A172 (cell line): Measurements from ENCODE around the gene NPAS3. TPM values are rescaled to one million over a fixed set of nuclear protein-coding genes. Genes with fewer than 3 reads are reported as not detected.

Experiments
- DNase-seq: peaks from one replicate; pipeline ENCODE4 v3.0.0-alpha.2; 2015; ENCODE audit warnings: low spot score
- total RNA-seq: library from RNA; depleted of rRNA; stranded (reverse); fragments of >200 nt; shearing (Covaris generic); gene quantifications from 2 replicates; pipeline ENCODE4 v1.2.3, GENCODE V29; 2014

NPAS3 gene
- total RNA-seq, 1 experiment from 2014 or later, result 0.41 TPM

GRCh38 chr14:33836203-33836899 is 897.7 kb downstream of the NPAS3 start:
- DNase-seq, result no peak

GRCh38 chr14:33836900-33837577 is 898.4 kb downstream of the NPAS3 start:
- no peak for DNase-seq

GRCh38 chr14:33837943-33838683 is 899.4 kb downstream of the NPAS3 start:
- no peak for DNase-seq

GRCh38 chr14:33839193-33840076 is 900.8 kb downstream of the NPAS3 start:
- peak; percentile 13 for DNase-seq

GRCh38 chr14:33840797-33841196 is 902.1 kb downstream of the NPAS3 start:
- no peak for DNase-seq

GRCh38 chr14:33842299-33842698 is 903.6 kb downstream of the NPAS3 start:
- no peak for DNase-seq

- DNase-seq, result no peak
Measured at GRCh38 chr14:33844118-33844517, 905.4 kb downstream of the NPAS3 start.

- no peak for DNase-seq
Measured at GRCh38 chr14:33846100-33846824, 907.6 kb downstream of the NPAS3 start.

- no peak for DNase-seq
Measured at GRCh38 chr14:33847066-33847465, 908.4 kb downstream of the NPAS3 start.

- no peak for DNase-seq
Measured at GRCh38 chr14:33848009-33848408, 909.3 kb downstream of the NPAS3 start.

GRCh38 chr14:33848706-33849454 is 910.2 kb downstream of the NPAS3 start:
- peak; percentile 77 for DNase-seq

GRCh38 chr14:33849455-33849801 is 910.7 kb downstream of the NPAS3 start:
- DNase-seq, result no peak

GRCh38 chr14:33850826-33851225 is 912.1 kb downstream of the NPAS3 start:
- no peak for DNase-seq

- no peak for DNase-seq
Measured at GRCh38 chr14:33851366-33851765, 912.7 kb downstream of the NPAS3 start.

- no peak for DNase-seq
Measured at GRCh38 chr14:33851931-33852330, 913.3 kb downstream of the NPAS3 start.
